NCI-H1417 treated with DMSO at 0.1 percent for 48 hours (cell line): ENCODE data around the gene RAI14.
"Not testable (repeated sequence)": the region's sequence is repeated elsewhere in the genome, so short reads cannot be mapped to it uniquely, and the experiment has no call there.

ENCODE experiments used
- DNase-seq: peaks from one replicate; lab custom pipeline; 2025; lab: John Stamatoyannopoulos, UW

Gene RAI14

GRCh38 chr5:34822956-34823715, 167.0 kb downstream of the RAI14 start:
- no peak for DNase-seq

GRCh38 chr5:34826347-34826746, 170.2 kb downstream of the RAI14 start:
- DNase-seq: no peak

GRCh38 chr5:34827588-34828506, 171.7 kb downstream of the RAI14 start:
- DNase-seq: no peak

GRCh38 chr5:34830827-34831226, 174.7 kb downstream of the RAI14 start:
- DNase-seq: not testable (repeated sequence)

- DNase-seq: no peak
Measured at GRCh38 chr5:34831303-34831702, 175.2 kb downstream of the RAI14 start.

GRCh38 chr5:34832568-34832967, 176.4 kb downstream of the RAI14 start:
- DNase-seq: no peak

GRCh38 chr5:34833090-34833489, 177.0 kb downstream of the RAI14 start:
- no peak for DNase-seq

- DNase-seq: no peak
Measured at GRCh38 chr5:34833976-34834793, 178.1 kb downstream of the RAI14 start.

GRCh38 chr5:34834794-34835089, 178.6 kb downstream of the RAI14 start:
- no peak for DNase-seq

- no peak for DNase-seq
Measured at GRCh38 chr5:34835664-34836063, 179.5 kb downstream of the RAI14 start.

- DNase-seq: peak; percentile 88
Measured at GRCh38 chr5:34838785-34839714, 182.9 kb downstream of the RAI14 start, which contains the start of gene TTC23L. Gene TTC23L (plus strand): TSS chr5:34839164. CDS start chr5:34840672, 1,508 bp downstream.

GRCh38 chr5:34841816-34842215, 185.7 kb downstream of the RAI14 start:
- DNase-seq: no peak

GRCh38 chr5:34842554-34842953, 186.4 kb downstream of the RAI14 start:
- DNase-seq: no peak

- DNase-seq: no peak
Measured at GRCh38 chr5:34843497-34843896, 187.4 kb downstream of the RAI14 start.

GRCh38 chr5:34844106-34844505, 188.0 kb downstream of the RAI14 start:
- DNase-seq: no peak

- no peak for DNase-seq
Measured at GRCh38 chr5:34844999-34845398, 188.9 kb downstream of the RAI14 start.

- no peak for DNase-seq
Measured at GRCh38 chr5:34847056-34847455, 190.9 kb downstream of the RAI14 start.

- DNase-seq: no peak
Measured at GRCh38 chr5:34847552-34847951, 191.4 kb downstream of the RAI14 start.

GRCh38 chr5:34848230-34848629, 192.1 kb downstream of the RAI14 start:
- DNase-seq: no peak

- no peak for DNase-seq
Measured at GRCh38 chr5:34849253-34849652, 193.1 kb downstream of the RAI14 start.
